ENCODE data around the gene MFGE8.

The MFGE8 gene

GRCh38 chr15:88881775-88882174 is 31.4 kb downstream of the MFGE8 start:
- DNase-seq (ENCODE audit: low read depth, low spot score) = no peak
- TF ChIP-seq CTCF (IDR thresholded peaks at IDR 0.05; ENCODE audit: low read depth, low read length) = no peak
- H3K4me3 ChIP-seq (ENCODE audit: low read depth, low read length) = no peak overlapping the region
- in situ Hi-C loops (cut with HindIII; ENCODE audit: low sequenced_read_pairs) = no loop called here

GRCh38 chr15:88880944-88881740 is 32.0 kb downstream of the MFGE8 start:
- DNase-seq (ENCODE audit: low read depth, low spot score) = no peak
- no peak for TF ChIP-seq CTCF (IDR thresholded peaks at IDR 0.05; ENCODE audit: low read depth, low read length)
- in situ Hi-C loops (cut with HindIII; ENCODE audit: low sequenced_read_pairs) = no loop called here
- no peak overlapping the region for H3K4me3 ChIP-seq (ENCODE audit: low read depth, low read length)

- TF ChIP-seq CTCF (IDR thresholded peaks at IDR 0.05; ENCODE audit: low read depth, low read length) = peak; percentile 91
- DNase-seq (ENCODE audit: low read depth, low spot score) = peak; percentile 30
- no peak overlapping the region for H3K4me3 ChIP-seq (ENCODE audit: low read depth, low read length)
- in situ Hi-C loops (cut with HindIII; ENCODE audit: low sequenced_read_pairs) = no loop called here
Observed at GRCh38 chr15:88878720-88879184, 34.4 kb downstream of the MFGE8 start.

GRCh38 chr15:88877906-88878305 is 35.3 kb downstream of the MFGE8 start:
- DNase-seq (ENCODE audit: low read depth, low spot score) = no peak
- in situ Hi-C loops (cut with HindIII; ENCODE audit: low sequenced_read_pairs) = no loop called here
- no peak for TF ChIP-seq CTCF (IDR thresholded peaks at IDR 0.05; ENCODE audit: low read depth, low read length)
- no peak overlapping the region for H3K4me3 ChIP-seq (ENCODE audit: low read depth, low read length)

GRCh38 chr15:88877415-88877814 is 35.8 kb downstream of the MFGE8 start:
- no peak for DNase-seq (ENCODE audit: low read depth, low spot score)
- H3K4me3 ChIP-seq (ENCODE audit: low read depth, low read length) = no peak overlapping the region
- in situ Hi-C loops (cut with HindIII; ENCODE audit: low sequenced_read_pairs) = no loop called here
- TF ChIP-seq CTCF (IDR thresholded peaks at IDR 0.05; ENCODE audit: low read depth, low read length) = no peak

GRCh38 chr15:88876573-88876972 is 36.6 kb downstream of the MFGE8 start:
- no peak overlapping the region for H3K4me3 ChIP-seq (ENCODE audit: low read depth, low read length)
- no peak for TF ChIP-seq CTCF (IDR thresholded peaks at IDR 0.05; ENCODE audit: low read depth, low read length)
- in situ Hi-C loops (cut with HindIII; ENCODE audit: low sequenced_read_pairs) = no loop called here
- no peak for DNase-seq (ENCODE audit: low read depth, low spot score)
